ENCODE measurements around the gene FAM180A.

Gene FAM180A

DNA sequence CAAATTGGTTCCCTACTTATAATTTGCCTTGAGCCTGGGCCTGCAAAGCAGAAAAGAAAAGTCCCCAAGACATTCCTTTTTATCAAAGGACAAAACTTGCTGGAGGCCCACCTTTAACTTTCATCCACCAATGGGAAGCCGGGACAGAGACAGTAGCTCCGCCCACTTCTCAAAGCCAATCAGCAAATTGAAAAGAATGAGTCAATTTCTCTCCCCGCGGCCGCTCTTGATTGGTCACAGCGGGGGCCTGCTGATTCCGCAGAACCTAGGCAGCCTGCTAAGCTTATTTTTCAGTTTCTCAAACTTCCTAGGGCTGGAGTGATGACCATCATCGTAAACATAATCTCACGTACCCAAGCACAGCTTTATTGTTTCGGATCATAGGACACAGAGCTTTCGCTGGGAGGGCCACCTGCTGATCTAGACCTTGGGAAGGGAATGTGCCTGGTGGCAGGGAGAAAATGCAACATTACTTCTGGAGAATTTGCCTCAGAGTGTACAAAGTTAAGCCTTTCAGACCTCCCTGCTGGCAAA lies 20.4 kb downstream of the FAM180A start, which contains the start of gene SLC13A4:
Gene SLC13A4, minus strand, starts transcription at position 51 of the 534 bp plus-strand sequence. CDS start 690 bp downstream, outside the sequence.
- Histone ChIP-seq H3K79me1 (ENCODE audit: low read length) (peaks cover 14% of the 10 kb centered on the region), H3K36me3 (ENCODE audit: control insufficient read depth in 1 of 2, insufficient read depth in 2 of 2, low read length in 2 of 2) (no peaks in the 10 kb centered on the region), H3K27me3 (ENCODE audit: insufficient read depth, low read length) (no peaks in the 10 kb centered on the region), H2BK5ac (ENCODE audit: low read depth, low read length, poor library complexity) (no peak within 1 kb of the TSS), H2AK5ac (ENCODE audit: low read length) (peak within 1 kb of the TSS; percentile 58), H4K91ac (ENCODE audit: low read depth, low read length) (peak within 1 kb of the TSS; percentile 20), H3K4me3 (ENCODE audit: low read depth, low read length) (no peak within 1 kb of the TSS), H4K8ac (ENCODE audit: low read depth, low read length) (peak within 1 kb of the TSS; percentile 3), H3K9me3 (ENCODE audit: insufficient read depth, low read depth, low read length) (no peaks in the 10 kb centered on the region), H2AFZ (ENCODE audit: insufficient read depth, low read length, poor library complexity) (no peak within 1 kb of the TSS), H3K4ac (ENCODE audit: low read depth, low read length) (no peak within 1 kb of the TSS), H2BK12ac (ENCODE audit: low read length) (peak within 1 kb of the TSS; percentile 68), H3K14ac (ENCODE audit: low read length) (peak within 1 kb of the TSS; percentile 68), H3K27ac (ENCODE audit: low read depth, low read length) (no peak within 1 kb of the TSS), H4K12ac (ENCODE audit: low read depth, low read length) (no peak within 1 kb of the TSS), H3K23ac (ENCODE audit: low read length) (no peak within 1 kb of the TSS), H3K9ac (ENCODE audit: low read length) (no peak within 1 kb of the TSS), H3K18ac (ENCODE audit: low read length) (peak within 1 kb of the TSS; percentile 56), H3K4me2 (ENCODE audit: low read length) (no peak within 1 kb of the TSS), H2BK120ac (ENCODE audit: insufficient read depth, low read length, poor library complexity) (peak within 1 kb of the TSS; percentile 49), H3K4me1 (ENCODE audit: control insufficient read depth in 1 of 2, insufficient read depth in 2 of 2, low read length in 2 of 2) (peaks cover 2% of the 10 kb centered on the region in 2 experiments), H3K79me2 (ENCODE audit: control insufficient read depth, insufficient read depth, low read length, poor library complexity) (no peaks in the 10 kb centered on the region)
- WGBS (ENCODE audit: extremely low coverage, insufficient coverage, insufficient read length), result no CpG with 5 or more reads among the region's 11 CpGs
- peak; percentile 42 to 52 for DNase-seq

DNA sequence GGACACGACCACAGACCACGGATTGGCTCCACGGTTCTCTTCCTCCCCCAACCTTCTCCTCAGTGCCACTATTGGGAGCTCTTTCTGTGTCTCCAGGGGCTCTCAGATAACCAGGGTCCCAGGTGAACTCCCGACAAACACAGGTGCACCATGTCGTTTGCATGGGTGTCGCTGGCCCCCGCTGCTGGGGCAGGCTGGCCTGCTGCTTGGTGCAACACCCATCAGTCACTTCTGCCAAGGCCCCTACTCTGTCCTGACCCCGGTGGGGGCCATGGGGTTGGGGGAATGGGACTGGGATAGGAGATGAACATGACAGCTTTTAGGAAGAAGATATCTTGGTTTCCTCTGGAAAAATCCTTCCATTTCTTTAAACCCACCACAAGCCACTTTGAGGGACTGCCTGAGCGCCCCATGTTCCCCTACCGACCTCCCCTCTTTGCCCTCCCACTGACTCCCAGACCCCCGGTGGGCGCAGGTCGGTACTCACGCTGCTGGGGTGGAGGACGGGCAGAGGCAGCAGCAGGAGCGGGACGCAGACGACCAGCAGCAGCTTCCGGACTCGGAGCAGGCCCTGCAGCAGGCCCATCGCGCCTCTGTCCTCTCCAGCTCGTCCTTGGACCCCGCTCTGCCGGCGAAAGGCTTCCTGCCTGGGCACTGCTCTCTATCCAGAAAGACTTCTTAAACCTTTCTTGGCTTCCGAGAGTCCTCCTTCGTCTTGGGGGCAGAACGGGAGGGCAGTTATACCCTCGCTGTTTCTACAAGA lies 21.5 kb downstream of the FAM180A start:
- peak overlapping the region; percentile 63 for H3K14ac ChIP-seq (ENCODE audit: low read length)
- DNase-seq, result no peak
- no CpG with 5 or more reads among the region's 30 CpGs for WGBS (ENCODE audit: extremely low coverage, insufficient coverage, insufficient read length)

DNA sequence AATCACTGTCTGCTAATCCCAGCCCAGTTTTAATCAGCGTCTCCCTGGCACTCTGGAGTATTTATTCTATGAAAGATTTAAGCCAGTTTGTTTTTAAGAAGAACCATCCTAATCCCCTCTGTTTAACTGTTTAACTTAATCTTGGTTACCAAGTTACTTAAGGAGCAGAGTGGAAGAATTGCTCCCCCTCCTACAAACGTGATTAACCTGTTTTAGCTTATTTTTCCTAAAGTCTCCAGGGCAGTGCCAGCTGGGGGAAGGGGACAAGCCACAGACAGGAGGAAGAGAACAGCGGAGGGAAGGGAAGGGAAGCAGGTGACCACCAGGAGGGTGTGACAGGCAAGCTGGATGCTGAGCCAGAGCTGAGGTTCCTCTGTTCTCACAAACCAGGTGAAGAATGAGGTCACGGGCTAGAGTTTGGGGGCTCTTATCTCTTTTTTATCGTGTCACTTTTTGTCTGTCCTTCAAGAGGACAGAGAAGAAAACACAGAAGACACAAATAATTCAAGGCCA lies 22.3 kb downstream of the FAM180A start:
- H4K12ac ChIP-seq (ENCODE audit: low read depth, low read length), result no peak overlapping the region
- WGBS (ENCODE audit: extremely low coverage, insufficient coverage, insufficient read length), result no CpG with 5 or more reads among the region's 5 CpGs

More for the DNA sequence above, 21.5 kb downstream of the FAM180A start:
- Histone ChIP-seq H3K36me3 (ENCODE audit: control insufficient read depth in 1 of 2, insufficient read depth in 2 of 2, low read length in 2 of 2) (no peaks in the 10 kb centered on the region), H3K4ac (ENCODE audit: low read depth, low read length) (peak overlapping the region; percentile 34), H3K79me1 (ENCODE audit: low read length) (peaks cover 13% of the 10 kb centered on the region), H3K27me3 (ENCODE audit: insufficient read depth, low read length) (no peaks in the 10 kb centered on the region), H4K91ac (ENCODE audit: low read depth, low read length) (peak overlapping the region; percentile 20), H3K4me2 (ENCODE audit: low read length) (no peak overlapping the region), H3K4me3 (ENCODE audit: low read depth, low read length) (no peak overlapping the region), H3K79me2 (ENCODE audit: control insufficient read depth, insufficient read depth, low read length, poor library complexity) (no peaks in the 10 kb centered on the region), H3K27ac (ENCODE audit: low read depth, low read length) (no peak overlapping the region), H2BK12ac (ENCODE audit: low read length) (peak overlapping the region; percentile 68), H3K23ac (ENCODE audit: low read length) (no peak overlapping the region), H2AK5ac (ENCODE audit: low read length) (peak overlapping the region; percentile 58), H3K9ac (ENCODE audit: low read length) (no peak overlapping the region), H3K9me3 (ENCODE audit: insufficient read depth, low read depth, low read length) (no peaks in the 10 kb centered on the region), H3K18ac (ENCODE audit: low read length) (peak overlapping the region; percentile 56), H2BK120ac (ENCODE audit: insufficient read depth, low read length, poor library complexity) (peak overlapping the region; percentile 49), H2AFZ (ENCODE audit: insufficient read depth, low read length, poor library complexity) (no peak overlapping the region), H4K8ac (ENCODE audit: low read depth, low read length) (peak overlapping the region; percentile 3), H4K12ac (ENCODE audit: low read depth, low read length) (no peak overlapping the region), H3K4me1 (ENCODE audit: control insufficient read depth in 1 of 2, insufficient read depth in 2 of 2, low read length in 2 of 2) (peaks cover 2 to 4% of the 10 kb centered on the region in 2 experiments), H2BK5ac (ENCODE audit: low read depth, low read length, poor library complexity) (peak overlapping the region; percentile 12)

DNA sequence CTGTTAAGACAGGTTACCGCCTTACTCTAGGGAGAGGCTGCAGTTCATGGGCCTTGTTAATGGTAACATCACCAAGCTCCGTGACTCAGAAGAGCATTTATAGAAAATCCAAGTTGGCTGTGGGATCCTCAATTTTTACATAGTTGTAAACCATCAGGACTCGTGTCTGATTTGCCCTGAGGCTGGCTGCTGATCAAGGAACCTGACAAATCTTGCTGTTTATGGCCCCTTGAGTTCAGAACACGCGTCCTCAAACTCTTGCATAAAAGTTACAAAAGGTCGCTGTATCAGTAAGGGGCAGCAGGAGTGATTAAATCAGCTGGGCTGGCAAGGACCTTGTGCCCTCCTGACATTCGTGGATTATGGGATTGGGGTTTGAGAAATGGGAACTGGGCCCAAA lies 25.2 kb downstream of the FAM180A start:
- WGBS (ENCODE audit: extremely low coverage, insufficient coverage, insufficient read length), result no CpG with 5 or more reads among the region's 7 CpGs
- H4K12ac ChIP-seq (ENCODE audit: low read depth, low read length), result no peak overlapping the region
- H2AK5ac ChIP-seq (ENCODE audit: low read length), result no peak overlapping the region
- H3K9me3 ChIP-seq (ENCODE audit: insufficient read depth, low read depth, low read length), result peaks cover 2% of the 10 kb centered on the region
- no peak overlapping the region for H3K18ac ChIP-seq (ENCODE audit: low read length)
- no peak overlapping the region for H3K4me2 ChIP-seq (ENCODE audit: low read length)
- peak overlapping the region; percentile 25 for H4K91ac ChIP-seq (ENCODE audit: low read depth, low read length)
- DNase-seq, result no peak
- H3K36me3 ChIP-seq (ENCODE audit: control insufficient read depth in 1 of 2, insufficient read depth in 2 of 2, low read length in 2 of 2), result peaks cover 0 to 3% of the 10 kb centered on the region in 2 experiments
- no peak overlapping the region for H3K4ac ChIP-seq (ENCODE audit: low read depth, low read length)
- no peak overlapping the region for H4K8ac ChIP-seq (ENCODE audit: low read depth, low read length)
- no peak overlapping the region for H2BK12ac ChIP-seq (ENCODE audit: low read length)
- peaks cover 11 to 14% of the 10 kb centered on the region in 2 experiments for H3K4me1 ChIP-seq (ENCODE audit: control insufficient read depth in 1 of 2, insufficient read depth in 2 of 2, low read length in 2 of 2)
- H3K27ac ChIP-seq (ENCODE audit: low read depth, low read length), result no peak overlapping the region
- no peak overlapping the region for H2BK120ac ChIP-seq (ENCODE audit: insufficient read depth, low read length, poor library complexity)
- peaks cover 21% of the 10 kb centered on the region for H3K79me1 ChIP-seq (ENCODE audit: low read length)
- no peaks in the 10 kb centered on the region for H3K27me3 ChIP-seq (ENCODE audit: insufficient read depth, low read length)
- no peak overlapping the region for H2AFZ ChIP-seq (ENCODE audit: insufficient read depth, low read length, poor library complexity)
- no peak overlapping the region for H2BK5ac ChIP-seq (ENCODE audit: low read depth, low read length, poor library complexity)
- no peak overlapping the region for H3K14ac ChIP-seq (ENCODE audit: low read length)
- H3K79me2 ChIP-seq (ENCODE audit: control insufficient read depth, insufficient read depth, low read length, poor library complexity), result no peaks in the 10 kb centered on the region
- no peak overlapping the region for H3K23ac ChIP-seq (ENCODE audit: low read length)
- H3K9ac ChIP-seq (ENCODE audit: low read length), result no peak overlapping the region
- H3K4me3 ChIP-seq (ENCODE audit: low read depth, low read length), result no peak overlapping the region

More for the DNA sequence above, 22.3 kb downstream of the FAM180A start:
- no peak overlapping the region for H3K4ac ChIP-seq (ENCODE audit: low read depth, low read length)
- H3K9me3 ChIP-seq (ENCODE audit: insufficient read depth, low read depth, low read length), result peaks cover 2% of the 10 kb centered on the region
- H3K36me3 ChIP-seq (ENCODE audit: control insufficient read depth in 1 of 2, insufficient read depth in 2 of 2, low read length in 2 of 2), result peaks cover 0 to 3% of the 10 kb centered on the region in 2 experiments
- H3K18ac ChIP-seq (ENCODE audit: low read length), result no peak overlapping the region
- H4K91ac ChIP-seq (ENCODE audit: low read depth, low read length), result peak overlapping the region; percentile 20
- peaks cover 2 to 4% of the 10 kb centered on the region in 2 experiments for H3K4me1 ChIP-seq (ENCODE audit: control insufficient read depth in 1 of 2, insufficient read depth in 2 of 2, low read length in 2 of 2)
- no peaks in the 10 kb centered on the region for H3K27me3 ChIP-seq (ENCODE audit: insufficient read depth, low read length)
- no peak overlapping the region for H3K14ac ChIP-seq (ENCODE audit: low read length)
- peak overlapping the region; percentile 46 for H2BK12ac ChIP-seq (ENCODE audit: low read length)
- no peak overlapping the region for H3K4me3 ChIP-seq (ENCODE audit: low read depth, low read length)
- no peak overlapping the region for H3K4me2 ChIP-seq (ENCODE audit: low read length)
- peaks cover 13% of the 10 kb centered on the region for H3K79me1 ChIP-seq (ENCODE audit: low read length)
- no peak for DNase-seq
- no peak overlapping the region for H2BK5ac ChIP-seq (ENCODE audit: low read depth, low read length, poor library complexity)
- H2AFZ ChIP-seq (ENCODE audit: insufficient read depth, low read length, poor library complexity), result no peak overlapping the region
- H3K9ac ChIP-seq (ENCODE audit: low read length), result no peak overlapping the region
- no peak overlapping the region for H2BK120ac ChIP-seq (ENCODE audit: insufficient read depth, low read length, poor library complexity)
- H2AK5ac ChIP-seq (ENCODE audit: low read length), result no peak overlapping the region
- H3K27ac ChIP-seq (ENCODE audit: low read depth, low read length), result no peak overlapping the region
- H3K79me2 ChIP-seq (ENCODE audit: control insufficient read depth, insufficient read depth, low read length, poor library complexity), result no peaks in the 10 kb centered on the region
- H4K8ac ChIP-seq (ENCODE audit: low read depth, low read length), result no peak overlapping the region
- H3K23ac ChIP-seq (ENCODE audit: low read length), result no peak overlapping the region
